Astrocyte of the cerebellum (primary cell): ENCODE data around the gene FOXF1.

Experiments used
- DNase-seq: peaks from one replicate; pipeline ENCODE4 v3.0.0-alpha.2; 2011; ENCODE audit warnings: low read depth
- H3K4me3 ChIP-seq: 2 replicates; pipeline ENCODE4 v1.5.1; 2011; ENCODE audit warnings: mild to moderate bottlenecking, low read depth, low read length, moderate library complexity
- CTCF ChIP-seq: IDR thresholded peaks from 2 replicates; pipeline ENCODE4 v1.5.1; 2012; ENCODE audit warnings: low read length, low read depth, moderate library complexity, mild to moderate bottlenecking; ENCODE audit errors: missing control alignments
- in situ Hi-C: cut with HindIII; loops from 2 replicates; pipeline ENCODE4 v1.10.0; 2017; ENCODE audit warnings: low sequenced_read_pairs

The FOXF1 gene

GRCh38 chr16:86508947-86509758, 1.2 kb upstream of the FOXF1 start:
- in situ Hi-C loops: no loop called here
- DNase-seq: peak; percentile 45
- H3K4me3 ChIP-seq: peak overlapping the region; percentile 71
- no peak for TF ChIP-seq CTCF

GRCh38 chr16:86509759-86510464, 415 bp upstream of the FOXF1 start:
- in situ Hi-C loops: no loop called here
- no peak for TF ChIP-seq CTCF
- peak; percentile 59 for DNase-seq
- H3K4me3 ChIP-seq: peak overlapping the region; percentile 71

DNA sequence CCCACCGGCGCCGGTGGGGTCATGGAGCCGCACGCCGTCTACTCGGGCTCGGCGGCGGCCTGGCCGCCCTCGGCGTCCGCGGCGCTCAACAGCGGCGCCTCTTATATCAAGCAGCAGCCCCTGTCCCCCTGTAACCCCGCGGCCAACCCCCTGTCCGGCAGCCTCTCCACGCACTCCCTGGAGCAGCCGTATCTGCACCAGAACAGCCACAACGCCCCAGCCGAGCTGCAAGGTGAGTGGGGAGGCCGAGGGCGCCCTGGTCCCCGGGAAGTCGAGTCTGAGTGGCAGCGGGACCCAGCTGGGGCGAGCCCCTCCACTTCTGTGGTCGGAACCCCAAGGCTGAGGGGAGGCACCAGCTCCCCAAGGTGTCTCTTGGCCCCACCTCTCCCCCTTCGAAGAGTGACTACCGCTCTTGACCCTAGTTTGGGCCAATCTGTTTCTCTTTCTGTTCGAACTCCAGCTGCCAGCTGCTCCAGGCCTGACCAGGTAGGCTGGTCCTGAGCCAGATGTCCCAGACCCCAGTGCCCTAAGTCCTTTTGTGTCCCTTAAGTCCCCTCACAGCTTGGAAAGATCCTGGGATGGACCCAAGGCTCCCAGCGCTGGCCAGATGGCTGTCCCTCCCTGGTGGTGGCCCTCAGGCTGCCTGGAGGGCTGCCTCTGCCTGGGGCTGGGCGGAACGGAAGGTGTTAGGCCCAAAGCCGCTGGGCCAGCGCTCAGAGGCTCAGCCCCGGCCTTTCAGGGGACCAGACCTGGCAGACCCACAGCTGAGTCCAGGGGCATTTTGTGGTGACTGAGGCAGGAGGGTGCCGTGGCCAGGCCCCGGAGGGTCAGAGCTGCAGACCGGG, 1.2 kb downstream of the FOXF1 start:
- TF ChIP-seq CTCF: no peak
- in situ Hi-C loops: no loop called here
- H3K4me3 ChIP-seq: peak overlapping the region; percentile 71

GRCh38 chr16:86512301-86512859, 2.1 kb downstream of the FOXF1 start:
- no peak for DNase-seq
- no peak for TF ChIP-seq CTCF
- peak overlapping the region; percentile 71 for H3K4me3 ChIP-seq
- in situ Hi-C loops: no loop called here

More for the DNA sequence above, 1.2 kb downstream of the FOXF1 start:
- no peak for DNase-seq

- H3K4me3 ChIP-seq: peak overlapping the region; percentile 71
- DNase-seq: no peak
- in situ Hi-C loops: no loop called here
- TF ChIP-seq CTCF: no peak
These were observed 2.6 kb downstream of the FOXF1 start for GRCh38 chr16:86512860-86513470.
